Trophoblast cell (in vitro differentiated cells and primary cell): Measurements from ENCODE around the gene KIF26B.

Source experiments
- DNase-seq, 2 donors: peaks; one replicate each; pipeline ENCODE4 v3.0.0-alpha.2; 2016
- H2AFZ ChIP-seq: 2 replicates; pipeline ENCODE4 v1.6.1; 2013; ENCODE audit warnings: low read length, moderate library complexity, mild to moderate bottlenecking; ENCODE audit not compliant: insufficient read depth, poor library complexity
- H2AK5ac ChIP-seq: 2 replicates; pipeline ENCODE4 v1.6.1; 2013; ENCODE audit warnings: mild to moderate bottlenecking, low read length
- H2BK120ac ChIP-seq: 2 replicates; pipeline ENCODE4 v1.6.1; 2013; ENCODE audit warnings: low read length, mild to moderate bottlenecking, moderate library complexity; ENCODE audit not compliant: insufficient read depth, poor library complexity
- H2BK12ac ChIP-seq: 2 replicates; pipeline ENCODE4 v1.6.1; 2013; ENCODE audit warnings: mild to moderate bottlenecking, low read length, moderate library complexity
- H2BK5ac ChIP-seq: 2 replicates; pipeline ENCODE4 v1.6.1; 2013; ENCODE audit warnings: low read length, low read depth, moderate library complexity, mild to moderate bottlenecking; ENCODE audit not compliant: poor library complexity
- H3K14ac ChIP-seq: 2 replicates; pipeline ENCODE4 v1.6.1; 2013; ENCODE audit warnings: mild to moderate bottlenecking, low read length
- H3K18ac ChIP-seq: 2 replicates; pipeline ENCODE4 v1.6.1; 2013; ENCODE audit warnings: mild to moderate bottlenecking, low read length
- H3K23ac ChIP-seq: 2 replicates; pipeline ENCODE4 v1.6.1; 2013; ENCODE audit warnings: low read length
- H3K27ac ChIP-seq: 2 replicates; pipeline ENCODE4 v1.5.1; 2013; ENCODE audit warnings: low read depth, mild to moderate bottlenecking, inconsistent platforms, low read length, moderate library complexity
- H3K27me3 ChIP-seq: 2 replicates; pipeline ENCODE4 v1.6.1; 2013; ENCODE audit warnings: inconsistent platforms, mild to moderate bottlenecking, low read length, moderate library complexity; ENCODE audit not compliant: insufficient read depth
- H3K36me3 ChIP-seq, 2 experiments: 1 replicate in 1 of 2; 2 replicates in 1 of 2; pipeline ENCODE4 v1.6.1; 2013; ENCODE audit warnings: low read length in 2 of 2, mild to moderate bottlenecking in 2 of 2, moderate library complexity in 1 of 2; ENCODE audit not compliant: insufficient read depth in 2 of 2, control insufficient read depth in 1 of 2
- H3K4ac ChIP-seq: 2 replicates; pipeline ENCODE4 v1.6.1; 2013; ENCODE audit warnings: low read depth, mild to moderate bottlenecking, low read length, moderate library complexity
- H3K4me1 ChIP-seq, 2 experiments: 1 replicate in 1 of 2; 2 replicates in 1 of 2; pipeline ENCODE4 v1.6.1; 2013; ENCODE audit warnings: low read length in 2 of 2, mild to moderate bottlenecking in 2 of 2, moderate library complexity in 1 of 2; ENCODE audit not compliant: insufficient read depth in 2 of 2, control insufficient read depth in 1 of 2
- H3K4me2 ChIP-seq: 2 replicates; pipeline ENCODE4 v1.6.1; 2013; ENCODE audit warnings: inconsistent platforms, mild to moderate bottlenecking, low read length, moderate library complexity
- H3K4me3 ChIP-seq: 2 replicates; pipeline ENCODE4 v1.5.1; 2013; ENCODE audit warnings: mild to moderate bottlenecking, low read depth, low read length, inconsistent platforms
- H3K79me1 ChIP-seq: one replicate; pipeline ENCODE4 v1.6.1; 2013; ENCODE audit warnings: low read length
- H3K79me2 ChIP-seq: 2 replicates; pipeline ENCODE4 v1.6.1; 2013; ENCODE audit warnings: low read length, mild to moderate bottlenecking; ENCODE audit not compliant: control insufficient read depth, insufficient read depth, poor library complexity
- H3K9ac ChIP-seq: 2 replicates; pipeline ENCODE4 v1.6.1; 2013; ENCODE audit warnings: mild to moderate bottlenecking, low read length
- H3K9me3 ChIP-seq: 2 replicates; pipeline ENCODE4 v1.6.1; 2013; ENCODE audit warnings: low read depth, mild to moderate bottlenecking, control low read depth, inconsistent platforms, low read length; ENCODE audit not compliant: insufficient read depth
- H4K12ac ChIP-seq: 2 replicates; pipeline ENCODE4 v1.6.1; 2013; ENCODE audit warnings: low read depth, mild to moderate bottlenecking, low read length, moderate library complexity
- H4K8ac ChIP-seq: 2 replicates; pipeline ENCODE4 v1.6.1; 2013; ENCODE audit warnings: low read depth, mild to moderate bottlenecking, low read length, moderate library complexity
- H4K91ac ChIP-seq: one replicate; pipeline ENCODE4 v1.6.1; 2013; ENCODE audit warnings: low read depth, mild to moderate bottlenecking, low read length, moderate library complexity
- WGBS: extraction: QIAGEN DNeasy Blood & Tissue Kit; methylation state at CpG from one replicate; pipeline ENCODE4 v1.1.7; 2013; ENCODE audit warnings: missing lambda C conversion rate; ENCODE audit not compliant: insufficient read length, insufficient coverage; ENCODE audit errors: extremely low coverage; 5-methylcytosine and 5-hydroxymethylcytosine counted together

The KIF26B gene

GRCh38 chr1:245235156-245235555 lies 80.4 kb downstream of the KIF26B start:
- Histone ChIP-seq H3K9me3 (no peaks in the 10 kb centered on the region), H2AFZ (no peak overlapping the region), H3K18ac (no peak overlapping the region), H4K8ac (no peak overlapping the region), H3K4ac (no peak overlapping the region), H3K36me3 (no peaks in the 10 kb centered on the region), H3K4me2 (no peak overlapping the region), H3K4me3 (no peak overlapping the region), H2BK5ac (no peak overlapping the region), H3K27me3 (no peaks in the 10 kb centered on the region), H2BK120ac (no peak overlapping the region), H3K27ac (no peak overlapping the region), H2BK12ac (no peak overlapping the region), H2AK5ac (no peak overlapping the region), H3K79me2 (no peaks in the 10 kb centered on the region), H3K14ac (no peak overlapping the region), H3K23ac (no peak overlapping the region), H4K91ac (no peak overlapping the region), H3K9ac (no peak overlapping the region), H4K12ac (no peak overlapping the region), H3K79me1 (no peaks in the 10 kb centered on the region), H3K4me1 (peaks cover 0 to 3% of the 10 kb centered on the region in 2 experiments)
- DNase-seq: peak; percentile 67 to 79
- no CpG with 5 or more reads among the region's 6 CpGs for WGBS

DNA sequence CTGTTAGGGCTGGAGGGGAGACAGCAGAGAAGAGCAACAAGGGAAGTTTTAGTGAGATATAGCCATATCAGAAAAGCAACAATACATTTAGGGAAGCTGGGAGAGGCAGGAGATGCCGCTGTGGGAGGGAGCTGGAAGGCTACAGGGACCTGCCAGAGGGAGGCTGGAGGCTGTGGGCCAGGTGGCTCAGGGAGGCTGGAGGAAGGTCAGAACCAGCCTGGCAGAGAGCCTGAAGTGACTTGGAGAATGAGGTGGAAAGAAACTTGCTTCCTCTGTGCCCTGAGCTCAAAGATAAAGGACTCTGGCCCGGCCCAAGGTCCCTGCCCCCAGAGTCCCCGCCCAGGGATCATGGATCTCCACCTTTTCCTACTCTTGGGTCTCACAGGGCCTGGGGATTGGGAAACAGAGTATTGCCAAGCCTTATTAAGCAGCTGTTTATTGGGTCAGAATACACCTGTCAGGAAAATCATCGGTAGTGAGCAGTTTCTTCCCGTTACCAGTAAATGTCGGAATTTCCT lies 85.9 kb downstream of the KIF26B start:
- Histone ChIP-seq H3K9me3 (no peaks in the 10 kb centered on the region), H3K4ac (no peak overlapping the region), H3K18ac (no peak overlapping the region), H2BK12ac (no peak overlapping the region), H3K4me3 (no peak overlapping the region), H2BK5ac (no peak overlapping the region), H3K9ac (no peak overlapping the region), H2AFZ (no peak overlapping the region), H3K23ac (no peak overlapping the region), H3K14ac (no peak overlapping the region), H4K91ac (no peak overlapping the region), H2AK5ac (no peak overlapping the region), H2BK120ac (no peak overlapping the region), H3K4me2 (no peak overlapping the region), H3K27ac (no peak overlapping the region), H3K27me3 (no peaks in the 10 kb centered on the region), H3K79me1 (no peaks in the 10 kb centered on the region), H3K36me3 (no peaks in the 10 kb centered on the region), H3K79me2 (no peaks in the 10 kb centered on the region), H4K8ac (no peak overlapping the region), H4K12ac (no peak overlapping the region), H3K4me1 (peaks cover 0 to 7% of the 10 kb centered on the region in 2 experiments)
- no CpG with 5 or more reads among the region's 6 CpGs for WGBS
- no peak for DNase-seq

GRCh38 chr1:245241526-245242130 lies 86.8 kb downstream of the KIF26B start:
- Histone ChIP-seq H2AK5ac (no peak overlapping the region), H3K79me1 (no peaks in the 10 kb centered on the region), H2AFZ (no peak overlapping the region), H4K8ac (no peak overlapping the region), H3K18ac (peak overlapping the region; percentile 29), H2BK5ac (no peak overlapping the region), H2BK120ac (no peak overlapping the region), H4K91ac (no peak overlapping the region), H3K4me1 (peaks cover 0 to 7% of the 10 kb centered on the region in 2 experiments), H3K4ac (no peak overlapping the region), H3K23ac (no peak overlapping the region), H3K9me3 (no peaks in the 10 kb centered on the region), H3K14ac (no peak overlapping the region), H3K4me2 (no peak overlapping the region), H3K79me2 (no peaks in the 10 kb centered on the region), H3K4me3 (no peak overlapping the region), H4K12ac (no peak overlapping the region), H3K27me3 (no peaks in the 10 kb centered on the region), H3K9ac (no peak overlapping the region), H3K27ac (no peak overlapping the region), H2BK12ac (no peak overlapping the region), H3K36me3 (peaks cover 4% of the 10 kb centered on the region in 2 experiments)
- DNase-seq: peak; percentile 76 to 85
- WGBS: no CpG with 5 or more reads among the region's 14 CpGs

DNA sequence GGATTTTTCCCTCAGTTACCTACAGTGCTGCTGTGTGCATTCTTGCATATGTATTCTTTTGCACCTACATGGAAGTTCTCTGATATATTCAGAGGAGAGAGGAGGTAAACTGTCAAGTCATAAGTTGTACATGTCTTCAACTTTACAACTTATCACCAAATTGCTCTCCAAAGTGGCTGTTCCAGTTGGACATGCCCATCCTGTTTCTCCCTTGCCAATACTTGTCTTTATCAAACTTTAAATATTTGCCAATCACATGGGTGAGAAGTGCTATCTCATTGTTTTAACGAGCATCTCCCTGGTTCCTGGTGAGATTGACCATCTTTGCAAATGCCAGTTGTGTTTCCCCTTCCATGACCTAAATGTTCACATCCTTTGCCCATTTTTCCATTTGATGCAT lies 88.2 kb downstream of the KIF26B start:
- no peak overlapping the region for H3K23ac ChIP-seq
- H2BK5ac ChIP-seq: no peak overlapping the region
- DNase-seq: no peak
- H4K91ac ChIP-seq: no peak overlapping the region
- no peak overlapping the region for H3K18ac ChIP-seq
- no peak overlapping the region for H3K4me3 ChIP-seq
- H2AFZ ChIP-seq: no peak overlapping the region
- no peaks in the 10 kb centered on the region for H3K79me1 ChIP-seq
- H3K14ac ChIP-seq: no peak overlapping the region
- no peaks in the 10 kb centered on the region for H3K9me3 ChIP-seq
- no peak overlapping the region for H3K4me2 ChIP-seq
- no peaks in the 10 kb centered on the region for H3K79me2 ChIP-seq
- no peak overlapping the region for H2BK12ac ChIP-seq
- H3K4ac ChIP-seq: no peak overlapping the region
- H3K27ac ChIP-seq: no peak overlapping the region
- peaks cover 6 to 9% of the 10 kb centered on the region in 2 experiments for H3K36me3 ChIP-seq
- no peak overlapping the region for H2BK120ac ChIP-seq
- H2AK5ac ChIP-seq: no peak overlapping the region
- H3K27me3 ChIP-seq: no peaks in the 10 kb centered on the region
- H4K12ac ChIP-seq: no peak overlapping the region
- H3K4me1 ChIP-seq: peaks cover 0 to 7% of the 10 kb centered on the region in 2 experiments
- H4K8ac ChIP-seq: no peak overlapping the region
- no peak overlapping the region for H3K9ac ChIP-seq
- WGBS: no CpG with 5 or more reads among the region's 1 CpG
